ENCODE results near the gene SCAMP1. TPM values are rescaled to one million over a fixed set of nuclear protein-coding genes. Genes with fewer than 3 reads are reported as not detected.

The SCAMP1 gene
- total RNA-seq, 2 donors from 2014 or later = 21.0 to 39.3 TPM

DNA sequence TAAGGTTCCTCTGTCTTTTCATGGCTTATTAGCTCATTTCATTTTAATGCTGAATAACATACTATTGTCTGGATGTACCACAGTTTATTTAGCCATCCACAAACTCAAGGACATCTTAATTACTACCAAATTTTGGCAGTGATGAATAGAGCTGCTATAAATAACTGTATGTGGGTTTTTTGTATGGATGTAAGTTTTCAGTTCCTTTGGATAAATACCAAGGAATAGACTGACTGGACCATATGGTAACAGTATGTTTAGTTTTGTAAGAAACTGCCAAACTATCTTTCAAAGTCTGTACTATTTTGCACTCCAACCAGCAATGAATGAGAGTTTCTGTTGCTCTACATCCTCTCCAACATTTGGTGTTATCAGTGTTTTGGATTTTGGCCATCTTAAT is 38.7 kb downstream of the SCAMP1 start:
- H3K27me3 ChIP-seq = no peaks in the 10 kb centered on the region
- H3K9me3 ChIP-seq = no peaks in the 10 kb centered on the region
- no peak for DNase-seq (ENCODE audit: low spot score)
- H3K36me3 ChIP-seq = no peaks in the 10 kb centered on the region
- H3K4me1 ChIP-seq = peaks cover 0 to 6% of the 10 kb centered on the region in 2 donors
- no peak overlapping the region for H3K27ac ChIP-seq
- no peak overlapping the region for H3K4me3 ChIP-seq
- TF ChIP-seq, protein P1, sequence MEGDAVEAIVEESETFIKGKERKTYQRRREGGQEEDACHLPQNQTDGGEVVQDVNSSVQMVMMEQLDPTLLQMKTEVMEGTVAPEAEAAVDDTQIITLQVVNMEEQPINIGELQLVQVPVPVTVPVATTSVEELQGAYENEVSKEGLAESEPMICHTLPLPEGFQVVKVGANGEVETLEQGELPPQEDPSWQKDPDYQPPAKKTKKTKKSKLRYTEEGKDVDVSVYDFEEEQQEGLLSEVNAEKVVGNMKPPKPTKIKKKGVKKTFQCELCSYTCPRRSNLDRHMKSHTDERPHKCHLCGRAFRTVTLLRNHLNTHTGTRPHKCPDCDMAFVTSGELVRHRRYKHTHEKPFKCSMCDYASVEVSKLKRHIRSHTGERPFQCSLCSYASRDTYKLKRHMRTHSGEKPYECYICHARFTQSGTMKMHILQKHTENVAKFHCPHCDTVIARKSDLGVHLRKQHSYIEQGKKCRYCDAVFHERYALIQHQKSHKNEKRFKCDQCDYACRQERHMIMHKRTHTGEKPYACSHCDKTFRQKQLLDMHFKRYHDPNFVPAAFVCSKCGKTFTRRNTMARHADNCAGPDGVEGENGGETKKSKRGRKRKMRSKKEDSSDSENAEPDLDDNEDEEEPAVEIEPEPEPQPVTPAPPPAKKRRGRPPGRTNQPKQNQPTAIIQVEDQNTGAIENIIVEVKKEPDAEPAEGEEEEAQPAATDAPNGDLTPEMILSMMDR (IDR thresholded peaks at IDR 0.05) = no peak

DNA sequence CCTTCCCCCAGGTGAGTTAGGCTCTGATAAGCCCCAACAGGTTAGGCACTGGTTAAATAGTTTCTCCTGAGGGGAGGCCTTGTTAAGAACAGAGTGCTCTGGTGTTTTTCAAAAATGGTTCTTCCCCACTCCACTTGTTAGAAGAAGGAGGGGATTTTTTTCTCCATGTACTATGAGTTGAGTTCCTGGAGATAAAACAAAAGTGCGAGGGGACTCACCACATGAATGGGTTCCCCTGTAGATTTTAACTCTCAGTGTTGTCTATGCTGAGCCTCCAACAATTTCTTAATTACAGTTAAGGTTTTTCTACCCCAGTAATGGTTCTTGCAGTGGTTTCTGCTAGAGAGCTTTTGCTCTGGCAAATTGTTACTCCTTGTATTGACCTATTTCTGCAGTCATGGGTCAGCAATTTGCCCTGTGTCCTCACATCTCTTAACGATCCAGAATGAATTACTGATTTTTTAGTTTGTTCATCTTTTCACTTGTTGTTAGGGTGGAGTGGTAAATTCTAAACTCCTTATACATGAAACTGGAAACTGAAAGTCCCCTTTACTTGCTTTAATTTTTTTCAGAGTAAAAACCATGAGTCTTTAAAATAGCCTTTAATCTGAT is 44.4 kb downstream of the SCAMP1 start:
- Histone ChIP-seq H3K4me1 (no peaks in the 10 kb centered on the region), H3K9me3 (no peaks in the 10 kb centered on the region), H3K4me3 (no peak overlapping the region), H3K36me3 (no peaks in the 10 kb centered on the region), H3K27ac (no peak overlapping the region), H3K27me3 (no peaks in the 10 kb centered on the region)
- DNase-seq (ENCODE audit: low spot score) = no peak
- TF ChIP-seq, protein P1 (IDR thresholded peaks at IDR 0.05) = no peak

DNA sequence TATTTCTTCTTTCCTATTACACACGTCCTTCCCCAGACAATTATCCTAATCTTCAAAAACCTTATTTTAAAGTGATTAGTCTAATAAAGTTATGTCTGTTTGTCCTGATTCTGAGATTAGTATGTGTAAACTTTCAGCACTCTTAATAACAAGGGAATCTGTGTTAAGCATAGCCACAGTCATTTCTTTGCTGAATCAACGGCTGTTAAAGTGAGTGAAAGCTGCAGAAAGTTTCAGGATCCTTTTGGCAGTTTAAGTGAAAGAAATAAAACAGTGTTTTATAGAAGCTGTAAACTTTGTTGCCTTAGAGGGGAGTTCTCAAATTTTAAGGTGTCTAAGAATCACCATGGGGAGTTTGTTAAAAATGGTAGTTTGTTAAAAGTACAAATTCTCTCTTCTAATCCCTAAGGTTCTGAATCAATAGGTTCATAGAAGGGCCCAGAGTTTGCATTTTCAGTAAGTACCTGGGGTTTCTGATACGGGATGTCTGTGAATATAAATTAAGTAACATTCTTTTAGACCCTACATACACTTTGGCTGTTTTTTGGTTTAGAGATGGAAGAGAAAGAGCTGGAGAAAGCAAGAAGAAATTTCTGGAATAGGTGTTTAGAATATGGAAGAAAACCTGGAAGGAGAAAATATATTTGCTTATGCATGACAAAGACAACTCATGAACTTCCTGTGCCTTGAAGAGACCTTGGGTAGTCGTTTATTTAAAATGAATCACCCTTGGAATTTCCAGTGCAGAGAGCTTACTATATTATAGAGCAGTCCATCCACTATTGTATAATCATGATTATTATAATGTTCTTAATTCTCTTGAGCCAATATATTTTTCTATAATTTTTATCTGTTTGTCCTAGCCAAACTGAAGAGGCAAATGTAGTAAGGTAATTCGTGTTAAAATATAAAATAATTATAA is 45.7 kb downstream of the SCAMP1 start:
- no peaks in the 10 kb centered on the region for H3K9me3 ChIP-seq
- H3K4me1 ChIP-seq = no peaks in the 10 kb centered on the region
- no peak overlapping the region for H3K4me3 ChIP-seq
- TF ChIP-seq, protein P1 (IDR thresholded peaks at IDR 0.05) = no peak
- H3K36me3 ChIP-seq = no peaks in the 10 kb centered on the region
- no peak overlapping the region for H3K27ac ChIP-seq
- no peaks in the 10 kb centered on the region for H3K27me3 ChIP-seq
- DNase-seq (ENCODE audit: low spot score) = no peak

DNA sequence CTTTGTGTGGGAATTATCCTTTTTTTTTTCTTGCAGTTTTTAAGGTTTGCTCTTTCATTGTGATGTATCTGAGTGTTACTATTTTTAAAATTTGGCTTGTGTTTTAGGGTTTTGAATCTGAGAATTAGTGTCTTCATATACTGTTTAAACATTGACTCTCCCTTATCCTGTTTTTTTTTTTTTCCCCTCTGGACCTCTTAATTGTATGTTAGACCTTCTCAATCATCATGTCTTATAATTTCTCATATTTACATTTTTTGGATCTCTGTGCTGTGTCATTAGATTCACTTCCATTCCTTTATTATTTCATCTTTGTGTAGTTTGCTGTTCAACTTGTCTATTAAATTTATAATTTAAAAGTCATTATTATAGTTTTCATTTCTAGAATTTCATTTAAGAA is 47.0 kb downstream of the SCAMP1 start:
- Histone ChIP-seq H3K9me3 (no peaks in the 10 kb centered on the region), H3K27me3 (no peaks in the 10 kb centered on the region), H3K4me1 (peaks cover 0 to 4% of the 10 kb centered on the region in 2 donors), H3K4me3 (no peak overlapping the region), H3K27ac (no peak overlapping the region), H3K36me3 (no peaks in the 10 kb centered on the region)
- no peak for DNase-seq (ENCODE audit: low spot score)
- TF ChIP-seq, protein P1 (IDR thresholded peaks at IDR 0.05) = no peak

DNA sequence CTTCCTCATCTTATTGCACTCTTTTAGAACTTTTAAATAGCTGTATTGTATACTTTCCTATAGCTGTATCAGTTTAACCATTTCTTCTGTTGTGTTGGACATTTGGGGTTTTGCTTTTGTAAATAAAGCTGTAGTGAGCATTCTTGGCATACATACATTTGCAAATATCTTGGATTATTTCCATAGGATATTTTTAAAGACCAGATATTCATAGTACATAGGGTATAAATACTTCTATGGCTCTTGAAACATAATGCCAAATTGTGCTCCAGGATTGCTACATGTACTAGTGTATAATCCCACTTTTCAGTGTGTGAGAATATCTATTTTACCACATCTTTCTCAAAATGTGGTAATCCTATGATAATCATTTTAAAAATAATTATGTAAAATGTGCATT is 51.2 kb downstream of the SCAMP1 start:
- Histone ChIP-seq H3K27me3 (no peaks in the 10 kb centered on the region), H3K27ac (no peak overlapping the region), H3K36me3 (peaks cover 5% of the 10 kb centered on the region), H3K4me3 (no peak overlapping the region), H3K4me1 (peaks cover 0 to 4% of the 10 kb centered on the region in 2 donors), H3K9me3 (no peaks in the 10 kb centered on the region)
- TF ChIP-seq, protein P1 (IDR thresholded peaks at IDR 0.05) = no peak
- no peak for DNase-seq (ENCODE audit: low spot score)

Data from right atrium auricular region (tissue), 2 donors.